Activated CD8-positive, alpha-beta memory T cell treated with anti-CD3 and anti-CD28 coated beads for 48 hours (primary cell): ENCODE measurements around the gene CHDH.

Source experiments
- DNase-seq, 3 experiments: peaks; one replicate each; pipeline ENCODE4 v3.0.0-alpha.2; 2020; ENCODE audit warnings: low read depth in 2 of 3, low spot score in 2 of 3

Gene CHDH

DNA sequence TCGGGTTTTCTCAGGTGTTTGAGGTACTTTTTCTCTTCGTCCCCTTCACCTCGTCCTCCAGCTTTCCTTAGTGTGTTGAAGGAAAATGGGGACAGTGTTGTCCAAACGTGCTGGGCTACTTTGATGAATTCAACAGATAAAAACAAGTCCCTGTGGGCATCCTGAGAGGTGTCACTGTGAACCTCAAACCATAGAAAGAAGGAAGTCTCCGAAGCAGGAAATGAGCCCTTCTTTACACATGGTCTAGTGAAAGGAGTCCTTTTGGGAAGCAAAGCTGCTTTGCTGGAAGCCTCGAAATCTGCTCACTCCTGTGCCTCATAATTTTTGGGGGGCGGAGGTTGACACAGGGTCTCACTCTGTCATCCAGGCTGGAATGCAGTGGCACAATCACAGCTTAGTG lies 10.7 kb upstream of the CHDH start:
- DNase-seq = no peak

- DNase-seq = no peak
These were observed 4.7 kb upstream of the CHDH start for GRCh38 chr3:53850895-53851294.

- DNase-seq = no peak
These were observed 3.7 kb upstream of the CHDH start for GRCh38 chr3:53849916-53850315.

- DNase-seq = no peak
These were observed 584 bp upstream of the CHDH start for GRCh38 chr3:53846851-53847155.

DNA sequence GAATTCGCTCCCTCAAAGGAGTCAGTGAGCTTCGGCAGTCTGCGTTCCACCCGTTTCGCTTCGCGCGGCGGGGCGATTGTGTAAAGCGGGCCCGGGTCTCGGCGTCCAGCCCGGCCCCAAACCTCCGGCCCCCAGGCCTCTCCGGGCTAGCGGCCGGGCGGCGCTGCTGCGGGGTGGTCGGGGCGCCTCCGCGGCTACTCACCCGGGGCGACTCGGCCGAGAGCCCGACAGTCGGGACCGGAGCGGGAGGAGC lies 412 bp downstream of the CHDH start:
- DNase-seq = no peak

GRCh38 chr3:53845103-53845880 lies 927 bp downstream of the CHDH start:
- no peak for DNase-seq

GRCh38 chr3:53844262-53845102 lies 1.7 kb downstream of the CHDH start:
- no peak for DNase-seq

DNA sequence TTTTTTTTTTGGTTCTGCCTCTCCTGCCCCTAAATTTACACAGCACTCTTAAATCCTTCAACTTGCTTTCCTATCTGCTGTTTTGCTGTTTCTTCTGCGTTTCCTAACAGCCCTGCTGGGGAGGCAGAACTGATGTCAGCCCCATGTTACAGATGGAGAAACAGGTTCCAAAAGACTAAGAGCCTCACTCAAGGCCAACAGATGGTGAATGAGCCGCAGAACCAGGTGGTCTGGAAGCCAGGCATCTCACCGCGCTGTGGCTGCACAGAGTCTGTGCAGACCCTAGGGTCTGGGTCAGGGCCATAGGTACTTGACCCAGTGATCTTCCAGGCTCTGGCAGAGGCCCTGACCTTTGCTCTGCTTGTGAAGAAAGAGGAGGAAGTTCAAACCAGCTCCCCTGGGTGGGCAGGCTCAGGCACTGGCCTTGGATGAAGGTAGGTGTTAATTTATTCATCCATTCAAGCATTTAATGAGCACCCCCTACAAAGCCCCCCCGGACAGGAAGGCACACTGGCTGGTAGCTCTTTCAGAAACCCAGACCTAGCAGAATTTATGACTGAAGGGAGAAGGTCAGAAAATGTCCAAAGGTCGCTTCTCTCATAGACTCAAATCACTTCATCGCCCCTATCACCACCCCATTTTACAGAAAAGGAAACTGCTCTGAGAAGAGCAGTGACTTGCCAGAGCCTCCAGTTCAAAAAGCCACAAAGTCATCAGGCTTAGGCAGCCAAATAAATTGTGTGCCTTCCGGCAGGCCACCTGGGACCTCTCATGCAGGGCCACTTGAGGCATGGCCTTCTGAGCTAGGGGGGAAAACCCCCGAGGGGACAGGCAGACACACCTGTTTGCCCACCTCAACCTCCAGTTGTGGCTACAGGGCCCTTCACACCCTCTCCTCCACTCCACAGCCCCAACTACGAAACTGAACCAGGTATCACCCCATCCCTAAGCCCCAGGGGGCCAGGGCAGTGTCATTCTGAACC lies 2.7 kb downstream of the CHDH start:
- no peak for DNase-seq

DNA sequence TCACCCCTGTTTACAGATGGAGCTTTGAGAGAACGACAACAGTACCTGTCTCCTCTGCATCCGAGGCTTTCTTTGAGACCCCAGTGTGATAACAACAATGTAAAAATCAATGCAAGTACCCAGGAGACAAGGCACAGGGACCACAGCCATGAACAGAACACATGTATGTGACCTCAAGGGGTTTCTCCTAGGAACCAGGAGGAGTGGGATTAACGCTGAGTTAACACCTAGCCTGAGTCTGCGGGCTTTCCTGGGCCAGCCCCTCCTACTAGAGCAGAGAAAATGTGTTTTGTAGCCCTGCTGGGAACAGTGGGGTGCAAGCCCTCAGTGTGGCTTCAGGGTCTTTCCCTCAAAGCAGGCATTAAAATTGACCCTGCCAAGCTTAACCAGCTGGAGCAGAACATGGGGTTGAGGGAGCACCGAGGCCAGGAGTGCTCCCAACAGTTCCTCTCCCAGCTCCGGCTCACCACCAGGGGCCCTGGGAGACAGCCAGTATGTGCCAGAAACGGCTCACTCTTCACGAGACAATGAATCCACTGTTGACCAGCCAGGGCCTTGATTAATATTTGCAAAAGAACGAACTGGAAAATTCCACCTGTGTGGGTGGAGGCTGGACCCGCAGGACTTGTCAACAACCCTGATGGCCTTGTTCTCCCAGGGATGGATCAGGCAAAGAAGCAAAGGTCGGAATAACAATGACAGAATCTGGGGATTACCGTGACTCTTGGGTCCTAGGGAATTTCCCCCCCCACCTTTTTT lies 3.6 kb downstream of the CHDH start:
- DNase-seq = no peak

DNA sequence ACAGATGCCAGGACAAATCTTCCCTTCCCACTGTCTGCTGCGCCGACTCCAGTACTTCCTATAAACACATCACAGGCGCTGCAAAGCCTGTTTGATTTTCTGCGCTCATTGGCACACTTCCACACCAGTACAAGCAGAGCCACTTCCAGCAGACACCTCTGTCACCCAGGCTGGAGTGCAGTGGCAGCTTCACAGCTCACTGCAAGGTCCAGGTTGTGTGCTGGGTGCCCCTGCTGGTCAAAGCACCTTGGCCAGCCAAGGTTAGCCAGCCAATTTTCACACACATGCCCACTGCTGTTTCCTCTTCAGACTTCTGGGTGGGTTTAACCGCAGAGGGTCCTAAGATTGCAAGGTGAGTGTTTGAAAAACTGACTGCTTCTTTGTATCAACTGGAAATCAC lies 4.9 kb downstream of the CHDH start:
- DNase-seq = no peak

GRCh38 chr3:53837331-53837730 lies 8.9 kb downstream of the CHDH start:
- no peak for DNase-seq

- DNase-seq = no peak
These were observed 9.9 kb downstream of the CHDH start for GRCh38 chr3:53836084-53836872.

- no peak for DNase-seq
These were observed 11.0 kb downstream of the CHDH start for GRCh38 chr3:53835257-53835656.

- no peak for DNase-seq
These were observed 11.7 kb downstream of the CHDH start for GRCh38 chr3:53834429-53835095.

DNA sequence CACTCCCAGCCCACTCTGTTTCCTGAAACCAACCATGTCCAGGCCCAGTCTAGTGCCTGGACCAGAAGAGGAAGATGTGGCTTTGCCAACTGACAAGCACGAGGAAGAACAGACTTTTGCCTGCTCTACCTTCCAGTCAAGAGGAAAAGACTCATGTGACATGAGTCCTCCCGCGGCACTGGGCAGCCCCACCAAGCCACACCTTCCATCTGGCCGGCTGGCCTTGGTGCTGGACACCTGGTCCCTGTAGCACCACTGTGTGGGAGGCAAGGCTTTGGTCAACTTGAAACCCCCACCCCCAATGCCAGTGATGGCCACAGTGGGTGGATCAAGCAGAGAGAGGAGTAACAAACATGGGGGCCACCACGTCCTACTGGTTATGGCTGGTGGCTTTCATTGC lies 12.5 kb downstream of the CHDH start:
- no peak for DNase-seq

DNA sequence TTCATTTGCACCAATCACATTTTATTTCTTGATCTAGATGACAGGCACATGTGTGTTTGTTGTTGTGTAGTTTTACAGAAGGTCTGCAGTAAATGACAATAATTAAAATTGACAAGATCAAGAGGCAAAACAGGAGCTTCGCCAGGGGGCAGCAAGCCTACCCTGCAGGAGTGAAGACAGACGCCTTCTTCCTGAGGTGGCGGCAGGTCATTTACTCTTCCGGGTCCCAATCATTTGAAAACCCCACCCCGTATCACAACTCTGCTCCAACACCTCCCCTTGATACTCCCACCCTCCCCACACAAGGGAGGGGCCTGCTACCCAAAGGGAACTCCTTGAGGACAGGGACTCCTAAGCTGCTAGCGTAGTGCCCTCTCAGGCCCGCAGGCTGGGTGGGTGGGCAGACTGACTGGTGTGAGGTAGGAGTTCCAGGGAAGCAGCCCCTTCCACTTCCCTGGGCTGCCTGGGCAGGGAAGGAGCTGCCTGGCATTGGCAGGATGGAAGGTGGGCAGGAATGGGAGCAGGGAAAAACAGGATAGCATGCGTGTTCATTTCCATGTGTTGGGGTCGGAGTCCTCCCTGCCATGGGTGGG lies 13.1 kb downstream of the CHDH start:
- DNase-seq = no peak

- DNase-seq = no peak
These were observed 15.3 kb downstream of the CHDH start for GRCh38 chr3:53830944-53831343.

- DNase-seq = no peak
These were observed 16.6 kb downstream of the CHDH start for GRCh38 chr3:53829605-53830004.

- DNase-seq = no peak
These were observed 17.6 kb downstream of the CHDH start for GRCh38 chr3:53828581-53828980.
